Stimulated activated CD4-positive, alpha-beta T cell treated with anti-CD3 and anti-CD28 coated beads, Interleukin-1b, Interleukin-23, amount 100 ng/mL, for 1 hour (primary cell): ENCODE results near the gene ADAMTS4.

Experiments used
- DNase-seq, 2 donors: peaks; one replicate each; pipeline ENCODE4 v3.0.0-alpha.2; 2020; ENCODE audit warnings: low read depth in 2 of 2

Gene ADAMTS4

DNA sequence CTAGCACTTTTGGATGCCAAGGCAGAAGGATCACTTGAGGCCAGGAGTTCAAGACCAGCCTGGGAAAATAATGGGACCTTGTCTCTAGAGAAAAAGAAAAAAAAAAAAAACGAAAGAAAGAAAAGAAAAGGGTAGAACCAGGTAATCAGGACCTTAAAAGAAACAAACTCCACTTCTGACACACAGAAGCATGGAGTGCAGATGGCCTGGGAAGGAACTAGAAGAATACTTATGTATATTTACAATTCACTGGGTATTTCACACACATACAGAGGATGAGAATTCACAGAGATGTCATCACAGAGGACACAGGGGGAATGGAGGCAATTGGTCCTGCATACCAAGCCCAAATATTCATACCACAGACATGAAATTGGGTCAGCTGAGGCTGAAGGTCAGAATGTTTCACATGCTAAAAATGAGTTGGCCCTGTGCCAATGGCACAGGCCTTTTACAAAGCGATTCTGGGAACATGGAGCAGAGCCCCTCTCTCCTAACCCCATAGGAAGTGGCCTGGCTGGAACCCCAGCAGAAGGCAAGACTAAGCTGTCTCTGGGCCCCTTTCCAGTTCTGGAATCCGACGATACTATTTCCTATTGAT lies 26.0 kb downstream of the ADAMTS4 start:
- no peak for DNase-seq

DNA sequence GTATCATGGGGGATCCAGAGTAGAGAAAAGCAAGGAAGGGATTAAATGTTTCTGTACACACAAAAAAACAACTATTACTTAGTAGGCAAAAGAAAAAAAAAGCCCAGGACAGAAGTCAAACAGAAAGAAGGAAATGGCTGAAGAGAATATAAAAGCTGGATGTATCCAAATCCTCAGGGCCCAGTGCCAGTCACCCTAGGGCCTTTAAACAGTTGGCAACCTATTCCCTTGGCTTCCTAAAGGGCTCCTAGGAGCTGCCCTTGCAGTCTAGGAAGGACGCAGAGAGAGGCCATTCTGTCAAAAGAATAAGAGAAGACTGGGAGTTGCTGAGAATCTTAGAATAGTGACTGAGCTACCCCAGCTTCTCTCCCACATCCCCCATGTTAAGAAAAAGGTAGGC lies 26.5 kb downstream of the ADAMTS4 start:
- DNase-seq, result no peak

DNA sequence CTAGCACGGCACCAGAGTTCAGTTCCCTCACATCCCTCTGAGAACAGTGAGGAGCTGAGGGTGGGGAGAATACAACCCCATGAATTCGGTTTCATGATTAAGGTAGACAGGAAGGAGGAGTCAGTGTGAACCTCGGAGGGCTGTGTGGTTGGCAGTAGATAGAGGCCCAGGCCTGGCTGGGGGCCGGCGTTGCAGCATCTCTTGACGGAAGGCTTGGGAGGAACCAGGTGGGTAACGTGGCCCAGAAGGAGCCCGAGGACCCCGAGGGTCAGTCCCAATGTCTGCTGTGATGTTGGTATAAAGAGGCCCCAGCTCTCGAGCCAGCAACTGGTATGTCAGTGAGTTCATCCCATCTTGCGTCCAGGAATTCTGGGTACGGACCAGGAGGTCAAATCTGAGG lies 27.2 kb downstream of the ADAMTS4 start:
- no peak for DNase-seq

DNA sequence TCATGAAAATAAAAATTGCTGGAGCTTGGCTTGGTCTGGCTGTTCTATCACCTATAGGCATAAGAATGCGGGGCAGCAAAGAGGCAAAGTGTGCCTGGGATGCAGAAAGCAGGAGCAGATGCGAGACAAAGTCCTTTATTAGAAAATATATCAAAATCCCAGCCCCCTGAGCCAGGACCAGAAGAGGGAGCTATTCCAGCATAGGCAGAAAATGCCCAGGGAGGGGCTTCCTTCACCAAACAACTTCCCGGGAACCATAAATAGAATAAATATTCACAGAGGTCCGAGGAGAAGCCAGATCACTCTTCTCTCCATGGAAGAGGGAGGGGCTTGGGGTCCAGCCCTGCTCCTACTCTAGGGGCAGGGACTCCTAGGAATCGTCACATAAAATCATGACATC lies 27.7 kb downstream of the ADAMTS4 start:
- no peak for DNase-seq

DNA sequence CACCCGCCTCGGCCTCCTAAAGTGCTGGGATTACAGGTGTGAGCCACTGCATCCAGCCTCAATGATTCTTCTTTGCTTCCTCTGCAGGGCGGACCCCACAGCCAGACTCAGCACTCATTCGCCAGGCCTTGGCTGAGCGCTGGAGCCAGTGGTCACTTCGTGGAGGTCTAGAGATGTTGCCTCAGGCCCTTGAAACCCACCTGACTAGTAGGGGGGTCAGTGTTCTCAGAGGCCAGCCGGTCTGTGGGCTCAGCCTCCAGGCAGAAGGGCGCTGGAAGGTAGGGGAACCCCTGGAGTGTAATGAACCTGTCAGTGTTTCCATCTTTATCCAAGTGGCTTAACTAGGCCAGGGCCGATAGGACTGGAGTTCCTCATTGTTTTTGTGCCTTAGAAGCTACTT lies 29.9 kb downstream of the ADAMTS4 start:
- no peak for DNase-seq

DNA sequence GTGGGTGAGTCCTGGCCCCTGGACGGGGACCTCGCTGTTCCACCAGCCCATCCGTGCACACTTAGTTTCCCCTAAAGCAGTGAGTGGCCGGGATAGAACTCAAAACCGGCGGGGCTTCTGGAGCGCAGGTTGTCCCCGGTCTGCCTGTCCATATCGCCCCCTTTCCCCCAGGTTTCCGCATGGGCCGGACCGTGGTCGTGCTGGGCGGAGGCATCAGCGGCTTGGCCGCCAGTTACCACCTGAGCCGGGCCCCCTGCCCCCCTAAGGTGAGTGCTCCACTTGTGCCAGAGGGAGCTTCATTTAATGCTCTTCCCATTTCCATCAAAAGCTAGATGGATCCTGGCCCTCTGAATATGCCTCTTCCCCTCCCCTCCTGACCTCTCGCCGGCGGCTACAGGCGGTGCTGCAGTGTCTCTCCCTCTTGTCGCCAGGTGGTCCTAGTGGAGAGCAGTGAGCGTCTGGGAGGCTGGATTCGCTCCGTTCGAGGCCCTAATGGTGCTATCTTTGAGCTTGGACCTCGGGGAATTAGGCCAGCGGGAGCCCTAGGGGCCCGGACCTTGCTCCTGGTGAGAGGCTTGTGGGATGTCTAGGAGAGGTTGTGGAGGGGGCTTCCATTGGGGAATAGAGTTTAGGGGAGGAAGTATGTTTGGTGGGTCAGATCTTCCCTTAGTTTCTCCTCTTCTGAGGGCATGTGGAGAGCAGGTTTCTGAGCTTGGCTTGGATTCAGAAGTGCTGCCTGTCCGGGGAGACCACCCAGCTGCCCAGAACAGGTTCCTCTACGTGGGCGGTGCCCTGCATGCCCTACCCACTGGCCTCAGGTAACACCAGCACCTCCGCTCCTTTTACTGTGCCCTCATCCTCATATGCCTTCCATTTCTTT lies 31.9 kb downstream of the ADAMTS4 start:
- no peak for DNase-seq

DNA sequence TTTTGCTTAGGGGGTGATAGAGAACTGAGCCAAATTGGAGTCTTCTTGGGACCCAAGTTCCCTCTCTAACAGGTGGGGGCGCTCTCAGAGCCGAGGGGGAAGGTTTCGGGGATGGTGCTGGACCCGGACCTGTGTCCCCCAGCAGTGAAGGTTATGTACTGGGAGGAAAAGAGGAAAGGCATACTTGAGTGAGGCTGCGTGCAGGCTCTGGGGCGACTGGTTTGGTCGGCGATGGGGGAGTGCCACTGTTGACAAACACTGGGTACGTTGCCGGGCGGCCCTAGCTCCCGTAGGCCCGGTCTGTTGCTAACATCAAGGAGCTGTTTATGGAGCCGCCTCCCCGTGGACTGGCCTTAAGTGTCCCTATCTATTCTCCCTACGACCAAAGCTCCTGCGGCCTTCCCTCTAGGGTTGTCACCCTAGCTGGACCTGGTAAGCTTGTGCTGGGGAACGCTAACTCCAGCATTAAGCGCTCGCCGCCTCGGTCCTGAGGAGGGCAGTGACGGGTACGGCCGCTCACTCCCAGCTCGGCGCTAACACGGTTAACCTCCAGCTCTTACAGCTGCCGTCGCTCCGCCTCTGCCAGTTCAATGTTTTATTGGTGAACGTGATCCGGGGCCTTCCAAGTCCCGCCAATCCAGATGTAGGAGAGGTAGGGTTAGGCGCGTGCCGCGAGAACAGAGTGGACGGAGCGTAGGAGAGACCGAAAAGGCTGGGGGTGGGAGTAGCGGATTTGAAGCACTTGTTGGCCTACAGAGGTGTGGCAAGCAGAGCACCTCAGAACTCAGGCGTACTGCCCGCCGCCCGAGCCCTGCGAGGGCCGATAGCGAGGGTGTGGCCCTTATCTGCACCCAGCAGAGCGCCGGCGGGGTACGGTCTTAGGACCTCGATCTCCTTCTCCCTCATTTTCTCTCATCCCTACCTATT lies 32.8 kb downstream of the ADAMTS4 start, which contains the start of gene PPOX:
TSS of gene PPOX (plus strand) at position 685 of the 927 bp plus-strand sequence. CDS start 422 bp downstream, outside the sequence.
- DNase-seq, result peak; percentile 71 to 74

DNA sequence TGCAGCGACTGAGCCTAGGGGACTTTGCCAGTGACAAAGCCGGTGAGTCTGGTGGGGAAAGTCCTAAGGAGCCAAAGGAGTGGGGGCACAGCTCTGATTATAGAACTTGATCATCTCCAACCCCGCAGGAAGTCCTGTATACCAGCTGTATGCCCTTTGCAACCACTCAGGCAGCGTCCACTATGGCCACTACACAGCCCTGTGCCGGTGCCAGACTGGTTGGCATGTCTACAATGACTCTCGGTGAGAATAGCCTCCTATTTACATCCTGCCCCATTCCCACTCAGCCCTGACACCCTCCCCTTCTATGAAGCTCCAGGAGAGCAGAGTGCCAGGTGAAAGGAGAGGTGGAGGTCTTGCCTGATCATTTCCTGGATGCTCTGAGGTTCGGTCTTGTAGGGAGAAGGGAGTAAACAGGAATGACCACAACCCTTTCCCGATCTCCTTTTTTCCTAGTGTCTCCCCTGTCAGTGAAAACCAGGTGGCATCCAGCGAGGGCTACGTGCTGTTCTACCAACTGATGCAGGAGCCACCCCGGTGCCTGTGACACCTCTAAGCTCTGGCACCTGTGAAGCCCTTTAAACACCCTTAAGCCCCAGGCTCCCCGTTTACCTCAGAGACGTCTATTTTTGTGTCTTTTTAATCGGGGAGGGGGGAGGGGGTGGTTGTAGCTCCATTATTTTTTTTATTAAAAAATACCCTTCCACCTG lies 33.8 kb downstream of the ADAMTS4 start:
- no peak for DNase-seq

DNA sequence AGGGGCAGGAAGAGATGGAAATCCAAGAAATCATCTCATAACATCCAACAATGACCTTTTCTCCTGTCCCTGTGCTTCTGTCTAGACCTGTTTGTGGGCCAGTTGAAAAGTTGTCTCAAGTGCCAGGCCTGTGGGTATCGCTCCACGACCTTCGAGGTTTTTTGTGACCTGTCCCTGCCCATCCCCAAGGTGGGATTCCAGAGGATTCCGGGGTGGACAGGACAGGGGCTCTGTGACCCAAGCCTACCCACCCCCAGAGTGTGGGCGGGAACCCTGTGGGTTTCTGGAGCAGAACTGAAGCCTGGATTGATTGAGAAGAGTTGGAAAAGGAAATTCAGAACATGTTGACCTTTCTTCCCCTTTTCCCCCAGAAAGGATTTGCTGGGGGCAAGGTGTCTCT lies 35.1 kb downstream of the ADAMTS4 start:
- DNase-seq, result no peak

DNA sequence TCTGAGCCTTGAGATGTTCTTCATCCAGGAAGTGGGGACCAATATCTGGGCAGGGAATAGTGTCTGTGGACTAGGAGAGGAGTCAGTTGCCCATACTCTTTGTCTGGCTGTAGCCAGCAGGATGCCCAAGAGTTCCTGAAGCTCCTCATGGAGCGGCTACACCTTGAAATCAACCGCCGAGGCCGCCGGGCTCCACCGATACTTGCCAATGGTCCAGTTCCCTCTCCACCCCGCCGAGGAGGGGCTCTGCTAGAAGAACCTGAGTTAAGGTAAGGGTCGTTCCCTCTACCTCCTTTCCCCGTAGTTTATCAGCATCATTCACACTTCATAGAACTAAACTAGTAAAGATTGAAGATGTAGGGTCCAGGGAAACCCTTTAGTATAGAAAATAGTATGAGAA lies 36.0 kb downstream of the ADAMTS4 start:
- DNase-seq, result no peak

DNA sequence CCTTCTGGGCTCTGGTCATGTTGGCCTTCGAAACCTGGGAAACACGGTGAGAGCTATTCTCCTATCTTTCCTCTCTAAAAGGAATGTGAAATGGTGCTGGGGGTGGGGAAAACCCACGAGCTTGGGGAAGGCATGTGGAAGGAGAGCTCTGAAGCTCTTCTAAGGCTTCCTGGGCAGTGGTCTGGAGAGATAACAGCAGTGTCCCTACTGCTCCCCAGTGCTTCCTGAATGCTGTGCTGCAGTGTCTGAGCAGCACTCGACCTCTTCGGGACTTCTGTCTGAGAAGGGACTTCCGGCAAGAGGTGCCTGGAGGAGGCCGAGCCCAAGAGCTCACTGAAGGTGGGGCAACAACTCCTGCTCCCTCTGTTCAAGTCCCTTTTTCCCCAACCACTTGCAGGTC lies 36.8 kb downstream of the ADAMTS4 start:
- DNase-seq, result no peak

DNA sequence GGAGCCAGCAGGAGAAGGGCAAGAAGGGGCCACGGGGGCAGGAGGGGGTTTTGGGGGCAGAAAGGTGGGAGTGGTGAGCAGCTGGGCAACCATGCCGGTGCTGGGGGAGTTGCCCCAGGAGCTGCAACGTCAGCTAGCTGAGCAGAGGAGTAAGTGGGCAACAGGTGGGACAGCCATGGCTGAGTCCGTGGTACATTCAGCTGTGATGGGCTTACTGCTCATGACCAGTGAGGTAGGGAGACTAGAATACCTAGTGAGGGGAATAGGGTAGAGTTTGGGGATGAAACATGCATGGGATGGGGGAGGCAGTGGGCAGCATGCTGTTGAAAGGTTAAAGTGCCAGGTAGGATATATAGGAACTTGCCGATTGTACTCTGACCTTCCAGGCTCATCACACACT lies 37.2 kb downstream of the ADAMTS4 start:
- DNase-seq, result no peak

DNA sequence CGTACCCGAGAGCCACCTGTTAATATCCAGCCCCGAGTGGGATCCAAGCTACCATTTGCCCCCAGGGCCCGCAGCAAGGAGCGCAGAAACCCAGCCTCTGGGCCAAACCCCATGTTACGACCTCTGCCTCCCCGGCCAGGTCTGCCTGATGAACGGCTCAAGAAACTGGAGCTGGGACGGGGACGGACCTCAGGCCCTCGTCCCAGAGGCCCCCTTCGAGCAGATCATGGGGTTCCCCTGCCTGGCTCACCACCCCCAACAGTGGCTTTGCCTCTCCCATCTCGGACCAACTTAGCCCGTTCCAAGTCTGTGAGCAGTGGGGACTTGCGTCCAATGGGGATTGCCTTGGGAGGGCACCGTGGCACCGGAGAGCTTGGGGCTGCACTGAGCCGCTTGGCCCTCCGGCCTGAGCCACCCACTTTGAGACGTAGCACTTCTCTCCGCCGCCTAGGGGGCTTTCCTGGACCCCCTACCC lies 38.1 kb downstream of the ADAMTS4 start:
- DNase-seq, result no peak

DNA sequence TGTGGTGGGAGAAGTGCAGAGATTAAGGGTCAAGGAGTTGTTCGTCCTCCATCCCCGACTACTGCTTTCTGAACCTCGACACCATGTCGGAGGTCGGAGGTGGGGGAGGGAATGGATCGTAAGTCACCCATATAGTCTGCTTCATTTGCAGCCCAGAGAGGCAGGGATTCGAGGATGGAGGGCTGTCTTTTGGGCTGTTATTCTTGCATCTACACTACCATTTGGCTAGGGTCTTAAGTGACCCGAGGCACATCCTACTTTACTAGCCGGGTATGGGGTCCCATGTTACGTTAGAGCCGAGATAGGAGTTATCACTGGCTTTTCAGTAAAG lies 39.0 kb downstream of the ADAMTS4 start:
- DNase-seq, result no peak

DNA sequence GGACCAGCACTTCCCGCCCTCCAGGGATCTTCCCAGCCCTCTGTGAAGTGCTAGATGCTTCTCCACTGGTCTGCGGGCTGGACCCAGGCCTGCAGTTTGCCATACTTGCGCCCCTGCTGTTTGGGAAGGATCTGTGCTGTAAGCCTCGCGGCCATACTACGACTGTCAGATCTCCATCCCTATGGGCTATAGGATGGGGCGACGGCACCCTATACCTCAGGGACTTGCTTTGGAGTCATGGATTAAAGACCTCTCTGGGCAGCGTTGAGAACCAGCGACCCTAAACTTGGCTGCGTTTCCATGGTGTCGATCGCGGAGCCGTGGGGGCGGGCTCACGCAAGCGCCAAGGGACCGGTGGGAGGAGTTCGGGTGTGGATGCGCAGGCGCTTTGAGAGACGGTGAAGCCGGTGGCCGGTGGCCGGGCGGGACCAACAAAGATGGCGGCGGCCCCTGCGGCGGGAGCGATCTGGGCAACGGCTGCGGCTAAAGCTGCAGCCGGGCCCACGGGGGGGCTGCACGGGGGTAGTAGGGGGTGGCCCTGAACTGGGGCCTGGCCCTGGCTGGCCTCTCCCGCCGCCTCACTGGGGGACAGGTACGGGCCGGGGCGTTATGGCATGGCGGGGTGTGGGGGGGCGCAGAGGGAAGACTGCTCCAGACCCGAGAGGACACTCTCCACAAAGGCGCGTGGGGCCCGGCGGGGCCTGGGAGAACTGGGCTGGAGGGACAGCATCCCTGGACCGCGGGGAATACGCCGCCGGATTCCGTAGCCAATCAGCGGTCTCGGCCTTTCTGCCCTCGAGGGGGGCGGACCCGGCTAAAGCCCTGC lies 39.6 kb downstream of the ADAMTS4 start, which contains the start of gene USP21:
TSS of gene USP21 (plus strand) at position 414 of the 826 bp plus-strand sequence. CDS start 1,141 bp downstream, outside the sequence.
- peak; percentile 81 to 82 for DNase-seq

DNA sequence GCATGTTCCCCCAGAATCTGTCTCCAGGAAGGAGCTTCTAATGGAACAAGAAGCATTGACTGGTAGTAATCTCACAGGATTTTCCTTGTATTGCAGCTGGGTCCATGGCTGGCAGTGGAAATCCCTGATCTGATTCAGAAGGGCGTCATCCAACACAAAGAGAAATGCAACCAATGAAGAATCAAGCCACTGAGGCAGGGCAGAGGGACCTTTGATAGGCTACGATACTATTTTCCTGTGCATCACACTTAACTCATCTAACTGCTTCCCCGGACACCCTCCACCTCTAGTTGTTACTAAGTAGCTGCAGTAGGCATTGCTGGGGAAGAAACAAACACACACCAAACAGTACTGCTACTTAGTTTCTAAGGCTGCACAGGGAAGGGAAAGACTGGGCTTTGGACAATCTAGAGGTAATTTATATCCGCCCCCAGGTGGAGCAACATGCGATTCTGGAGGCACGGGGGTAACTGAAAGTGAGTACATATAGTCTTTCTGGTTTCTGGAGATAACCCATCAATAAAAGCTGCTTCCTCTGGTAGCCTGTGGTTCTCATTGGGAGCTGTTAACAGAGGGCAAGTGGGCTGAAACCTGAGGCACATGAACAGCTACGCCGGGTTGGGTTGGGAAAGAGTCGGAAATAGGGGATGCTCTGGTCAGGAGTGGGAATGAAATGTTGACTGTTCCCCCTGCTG lies 40.4 kb downstream of the ADAMTS4 start:
- DNase-seq, result no peak

DNA sequence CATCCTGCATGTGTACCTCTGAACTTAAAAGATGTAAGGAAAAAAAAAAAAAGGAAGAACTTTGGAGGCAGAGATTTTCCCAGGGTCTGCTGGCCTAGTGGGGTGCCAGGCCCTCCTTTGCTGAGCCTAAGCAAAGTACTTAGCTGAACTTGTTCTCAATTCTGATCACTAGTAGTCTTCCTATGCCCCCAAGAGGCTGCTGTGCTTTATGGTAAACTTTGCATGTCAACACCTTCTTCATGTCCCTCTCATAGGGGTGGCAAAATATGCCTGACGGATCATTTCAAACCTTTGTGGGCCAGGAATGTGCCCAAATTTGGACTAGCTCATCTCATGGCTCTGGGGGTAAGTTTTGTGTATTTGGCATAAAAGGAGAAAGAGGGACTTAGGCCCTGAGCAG lies 41.0 kb downstream of the ADAMTS4 start:
- no peak for DNase-seq

DNA sequence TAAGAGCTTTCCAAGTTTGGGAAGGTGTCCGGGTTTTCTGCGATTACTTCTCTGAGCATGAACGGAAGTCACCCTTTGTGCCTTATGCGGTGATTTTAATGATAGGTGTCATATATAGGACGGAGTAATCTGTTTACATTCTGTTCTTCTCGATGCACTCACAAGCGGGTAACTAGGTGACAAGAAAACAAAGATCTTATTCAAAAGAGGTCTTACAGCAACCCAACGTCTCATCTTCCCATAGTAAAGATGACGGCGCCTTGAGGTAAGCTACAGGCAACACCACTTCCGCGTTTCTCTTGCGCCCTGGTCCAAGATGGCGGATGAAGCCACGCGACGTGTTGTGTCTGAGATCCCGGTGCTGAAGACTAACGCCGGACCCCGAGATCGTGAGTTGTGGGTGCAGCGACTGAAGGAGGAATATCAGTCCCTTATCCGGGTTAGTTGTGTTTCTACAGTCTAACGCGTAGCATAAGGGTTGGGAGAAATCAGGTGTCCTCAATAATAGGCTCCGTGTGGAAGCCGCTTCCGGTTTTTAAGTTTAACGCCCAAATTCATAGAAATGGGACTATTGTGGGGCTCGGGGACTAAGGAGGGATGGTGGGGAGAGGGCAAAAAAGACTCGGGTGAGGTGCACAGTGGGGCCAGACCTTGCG lies 45.0 kb downstream of the ADAMTS4 start, which contains the start of gene UFC1:
TSS of gene UFC1 (plus strand) at position 297 of the 656 bp plus-strand sequence. CDS start at position 317, 20 bp downstream.
- DNase-seq, result peak; percentile 48 to 50

DNA sequence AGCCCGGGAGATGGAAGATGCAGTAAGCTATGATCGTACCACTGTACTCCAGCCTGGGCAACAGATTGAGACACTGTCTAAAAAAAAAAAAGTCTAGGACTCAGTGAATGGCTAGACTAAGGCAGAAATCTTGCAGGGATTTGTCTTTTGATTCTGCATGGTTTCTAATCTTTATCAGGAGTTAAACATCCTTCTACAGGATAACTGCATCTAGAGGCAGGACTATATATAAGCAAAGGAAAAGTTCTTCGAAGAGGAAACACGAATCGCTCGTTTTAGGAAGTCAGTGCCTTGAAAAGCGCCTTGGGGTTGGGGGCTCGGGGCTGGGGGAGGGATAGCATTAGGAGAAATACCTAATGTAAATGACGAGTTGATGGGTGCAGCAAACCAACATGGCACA lies 45.7 kb downstream of the ADAMTS4 start:
- no peak for DNase-seq
